H1 (cell line): Measurements from ENCODE around the gene SIK2. TPM values are rescaled to one million over a fixed set of nuclear protein-coding genes. Genes with fewer than 3 reads are reported as not detected.

ENCODE experiments used
- CTCF ChIA-PET: fragments of 300-600 bp; sonication (Branson Sonifier 250); formaldehyde crosslinking; loops from one replicate; lab custom pipeline; 2021; ENCODE audit not compliant: partially characterized antibody; lab: Charles Lee
- POLR2A ChIA-PET: fragments of 300-600 bp; sonication (Branson Sonifier 250); formaldehyde crosslinking; loops from one replicate; lab custom pipeline; 2021; ENCODE audit warnings: inconsistent platforms; ENCODE audit not compliant: partially characterized antibody; lab: Charles Lee
- DNase-seq, 2 experiments: peaks; one replicate each; pipeline versions ENCODE4 v3.0.0 to v3.0.0-alpha.2; 2010 to 2022; ENCODE audit warnings: low spot score in 2 of 2, low read depth in 1 of 2, mixed read lengths in 1 of 2
- FAIRE-seq: peaks from 2 replicates; lab custom pipeline; 2011; peaks lifted over from hg19 to GRCh38; lab: Jason Lieb, UNC
- H2AFZ ChIP-seq: 2 replicates; pipeline ENCODE4 v1.8.1; 2012; ENCODE audit warnings: low read length, inconsistent platforms
- H2AK5ac ChIP-seq: 2 replicates; pipeline ENCODE4 v1.6.1; 2013; ENCODE audit warnings: low read depth, low read length
- H2BK120ac ChIP-seq: replicated peaks from 2 replicates; pipeline ENCODE3; 2013; ENCODE audit warnings: low read depth, low read length, inconsistent platforms
- H2BK12ac ChIP-seq: 2 replicates; pipeline ENCODE4 v1.6.1; 2013; ENCODE audit warnings: low read depth, low read length
- H2BK15ac ChIP-seq: 2 replicates; pipeline ENCODE4 v1.6.1; 2013; ENCODE audit warnings: low read length
- H2BK20ac ChIP-seq: 2 replicates; pipeline ENCODE4 v1.6.1; 2013; ENCODE audit warnings: low read length
- H2BK5ac ChIP-seq: 2 replicates; pipeline ENCODE4 v1.6.1; 2013; ENCODE audit warnings: low read depth, low read length
- H3K14ac ChIP-seq: 2 replicates; pipeline ENCODE4 v1.6.1; 2013; ENCODE audit warnings: inconsistent platforms; ENCODE audit not compliant: insufficient read length
- H3K18ac ChIP-seq: 2 replicates; pipeline ENCODE4 v1.6.1; 2013; ENCODE audit warnings: low read length; ENCODE audit errors: extremely low read depth
- H3K23ac ChIP-seq: 2 replicates; pipeline ENCODE4 v1.6.1; 2013; ENCODE audit warnings: inconsistent platforms; ENCODE audit not compliant: insufficient read length
- H3K23me2 ChIP-seq: 2 replicates; pipeline ENCODE4 v1.6.1; 2013; ENCODE audit warnings: low read depth, low read length
- H3K27ac ChIP-seq: 2 replicates; pipeline ENCODE4 v1.6.1; 2011; ENCODE audit warnings: low read depth, low read length, inconsistent platforms
- H3K27me3 ChIP-seq, 4 experiments: replicated peaks in 1 of 4; 1 replicate in 1 of 4; 2 replicates in 3 of 4; pipeline versions ENCODE4 v1.6.1 to v1.8.1; 2011 to 2013; ENCODE audit warnings: low read length in 3 of 4, mild to moderate bottlenecking in 3 of 4, inconsistent platforms in 2 of 4, mixed read lengths in 2 of 4, moderate library complexity in 1 of 4; ENCODE audit not compliant: control insufficient read depth in 3 of 4, insufficient read depth in 3 of 4; ENCODE audit errors: extremely low read depth in 1 of 4
- H3K36me3 ChIP-seq, 4 experiments: 2 replicates each; pipeline versions ENCODE4 v1.6.1 to v1.8.1; 2011 to 2013; ENCODE audit warnings: mild to moderate bottlenecking in 4 of 4, low read length in 3 of 4, moderate library complexity in 2 of 4, control low read depth in 1 of 4, inconsistent platforms in 1 of 4; ENCODE audit not compliant: insufficient read depth in 4 of 4, control insufficient read depth in 2 of 4
- H3K4ac ChIP-seq: replicated peaks from 2 replicates; pipeline ENCODE3; 2013; ENCODE audit warnings: low read length, low read depth, mixed read lengths, inconsistent platforms; ENCODE audit not compliant: insufficient read length
- H3K4me1 ChIP-seq, 4 experiments: replicated peaks in 1 of 4; 1 replicate in 1 of 4; 2 replicates in 3 of 4; pipeline versions ENCODE4 v1.6.1 to v1.8.1; 2011 to 2013; ENCODE audit warnings: low read length in 3 of 4, inconsistent platforms in 2 of 4, mixed read lengths in 1 of 4; ENCODE audit not compliant: insufficient read depth in 4 of 4, control insufficient read depth in 3 of 4
- H3K4me2 ChIP-seq, 2 experiments: 2 replicates each; pipeline versions ENCODE4 v1.6.1 to v1.8.1; 2011 to 2013; ENCODE audit warnings: low read depth in 2 of 2, low read length in 2 of 2, control low read depth in 1 of 2, inconsistent platforms in 1 of 2, mild to moderate bottlenecking in 1 of 2; ENCODE audit not compliant: insufficient read depth in 1 of 2
- H3K4me3 ChIP-seq, 4 experiments: fragments of 200-600, 300-600 bp in 1 of 4; sonication (generic), shearing (Covaris generic), sonication (Bioruptor Twin) in 1 of 4; 2 replicates each; pipeline versions ENCODE4 v1.5.1 to v1.8.1; 2011 to 2016; ENCODE audit warnings: low read length in 4 of 4, low read depth in 3 of 4, control low read depth in 2 of 4, inconsistent platforms in 2 of 4, mild to moderate bottlenecking in 2 of 4, mixed read lengths in 1 of 4, moderate library complexity in 1 of 4; ENCODE audit not compliant: insufficient read depth in 2 of 4; ENCODE audit errors: extremely low read depth in 1 of 4
- H3K56ac ChIP-seq: replicated peaks from 2 replicates; pipeline ENCODE3; 2013; ENCODE audit warnings: low read depth, mild to moderate bottlenecking, mixed read lengths, low read length, inconsistent platforms; ENCODE audit not compliant: insufficient read length
- H3K79me1 ChIP-seq: 2 replicates; pipeline ENCODE4 v1.6.1; 2013; ENCODE audit warnings: low read depth, low read length, control low read depth
- H3K79me2 ChIP-seq, 2 experiments: 2 replicates each; pipeline versions ENCODE4 v1.6.1 to v1.8.1; 2012 to 2013; ENCODE audit warnings: low read length in 2 of 2, mild to moderate bottlenecking in 2 of 2, inconsistent platforms in 1 of 2; ENCODE audit not compliant: insufficient read depth in 2 of 2, control insufficient read depth in 1 of 2
- H3K9ac ChIP-seq, 4 experiments: replicated peaks in 1 of 4; 1 replicate in 1 of 4; 2 replicates in 3 of 4; pipeline versions ENCODE4 v1.6.1 to v1.8.1; 2011 to 2013; ENCODE audit warnings: low read depth in 3 of 4, low read length in 3 of 4, control low read depth in 2 of 4, mild to moderate bottlenecking in 2 of 4, moderate library complexity in 2 of 4, inconsistent platforms in 1 of 4; ENCODE audit errors: extremely low read depth in 1 of 4
- H3K9me3 ChIP-seq, 2 experiments: 2 replicates each; pipeline versions ENCODE4 v1.6.1 to v1.8.1; 2012 to 2013; ENCODE audit warnings: mild to moderate bottlenecking in 2 of 2, moderate library complexity in 2 of 2, control low read depth in 1 of 2, inconsistent platforms in 1 of 2, low read depth in 1 of 2, low read length in 1 of 2, mixed read lengths in 1 of 2; ENCODE audit not compliant: insufficient read depth in 2 of 2
- H4K20me1 ChIP-seq, 2 experiments: replicated peaks in 1 of 2; 2 replicates each; pipeline versions ENCODE3 to v1.8.1; 2011 to 2013; ENCODE audit warnings: inconsistent platforms in 2 of 2, low read length in 2 of 2, mild to moderate bottlenecking in 1 of 2; ENCODE audit not compliant: insufficient read depth in 2 of 2, control insufficient read depth in 1 of 2
- H4K5ac ChIP-seq: 2 replicates; pipeline ENCODE4 v1.6.1; 2013; ENCODE audit warnings: low read length, low read depth, mixed read lengths, inconsistent platforms; ENCODE audit not compliant: insufficient read length
- H4K8ac ChIP-seq: 2 replicates; pipeline ENCODE4 v1.8.0; 2013; ENCODE audit warnings: mild to moderate bottlenecking, moderate library complexity, low read length, inconsistent platforms; ENCODE audit not compliant: insufficient read depth; ENCODE audit errors: extremely low read depth
- H4K91ac ChIP-seq: replicated peaks from 2 replicates; pipeline ENCODE3; 2013; ENCODE audit warnings: low read length, mixed read lengths, inconsistent platforms; ENCODE audit not compliant: insufficient read length
- CEBPB ChIP-seq: IDR thresholded peaks from 2 replicates; pipeline ENCODE4 v1.6.1; 2012; ENCODE audit warnings: low read depth, low read length
- FOSL1 ChIP-seq: IDR thresholded peaks from 2 replicates; pipeline ENCODE4 v1.6.1; 2011; ENCODE audit warnings: mild to moderate bottlenecking, low read depth, low read length, moderate library complexity; ENCODE audit not compliant: insufficient read depth
- GTF2F1 ChIP-seq: IDR thresholded peaks from 2 replicates; pipeline ENCODE4 v1.6.1; 2012; ENCODE audit warnings: low read depth, low read length, improper control_type of control experiment, borderline replicate concordance
- KDM1A ChIP-seq: fragments of 200-600, 300-600 bp; sonication (generic); IDR thresholded peaks from 2 replicates; pipeline ENCODE4 v1.7.1; 2016; ENCODE audit warnings: mild to moderate bottlenecking, low read length, borderline replicate concordance
- KDM4A ChIP-seq: IDR thresholded peaks from one replicate; pipeline ENCODE4 v1.7.1; 2012; ENCODE audit warnings: low read depth, mild to moderate bottlenecking, moderate library complexity, low read length, inconsistent platforms; ENCODE audit not compliant: severe bottlenecking
- POLR2A ChIP-seq, 2 experiments: IDR thresholded peaks; 1 replicate in 1 of 2; 2 replicates in 1 of 2; pipeline ENCODE4 v1.6.1; 2011; ENCODE audit warnings: low read depth in 2 of 2, low read length in 2 of 2, mild to moderate bottlenecking in 2 of 2; ENCODE audit errors: control extremely low read depth in 1 of 2
- POLR2AphosphoS5 ChIP-seq: IDR thresholded peaks from 2 replicates; pipeline ENCODE4 v1.6.1; 2011; ENCODE audit warnings: low read depth, low read length
- RNF2 ChIP-seq: fragments of 200-900, 300-1000 bp; sonication (generic); IDR thresholded peaks from 2 replicates; pipeline ENCODE4 v1.7.1; 2016; ENCODE audit warnings: borderline replicate concordance, low read depth, mild to moderate bottlenecking, antibody characterized with exemption, low read length; ENCODE audit not compliant: poor library complexity, severe bottlenecking; ENCODE audit errors: missing control alignments
- SP1 ChIP-seq: IDR thresholded peaks from 2 replicates; pipeline ENCODE4 v1.6.1; 2011; ENCODE audit warnings: low read depth, low read length
- WGBS, 2 experiments: shearing (Covaris generic) in 1 of 2; methylation state at CpG; one replicate each; pipeline versions ENCODE4 v1.1.6 to v1.1.7; 2013 to 2015; ENCODE audit warnings: low lambda C conversion rate in 2 of 2, mixed read lengths in 2 of 2, inconsistent platforms in 1 of 2, low coverage in 1 of 2, missing lambda C conversion rate in 1 of 2; ENCODE audit not compliant: insufficient replicate concordance in 2 of 2, insufficient coverage in 1 of 2, insufficient read length in 1 of 2; ENCODE audit errors: extremely low coverage in 1 of 2, missing lambda C conversion rate in 1 of 2; 5-methylcytosine and 5-hydroxymethylcytosine counted together
- polyA plus RNA-seq, 7 experiments: library from polyadenylated mRNA; depleted of rRNA in 3 of 7; stranded (reverse) in 5 of 7; unstranded in 2 of 7; fragments of >200 nt in 5 of 7; fragments of 200-250 nt in 2 of 7; gene quantifications; 1 replicate in 5 of 7; 2 replicates in 1 of 7; 4 replicates in 1 of 7; pipeline versions ENCODE4 v1.2.1 to v1.2.3, GENCODE V29; 2011 to 2013; ENCODE audit warnings: missing spikeins in 2 of 7, mixed read lengths in 2 of 7
- total RNA-seq: library from RNA; stranded (reverse); fragmentation: NEBNext Ultra II Directional; extraction: Animal tissue kit (Norgen Biotek cat#: 25700); gene quantifications from 2 replicates; pipeline ENCODE4 v1.2.1, GENCODE V29; 2021

The SIK2 gene
- total and polyA plus RNA-seq, 2 of the 8 experiments (the other 6 are each of a cell fraction or from before 2014, with no cell fraction given), result 8.8 to 11.2 TPM

- Histone ChIP-seq H3K79me1 (no peaks in the 10 kb centered on the region), H2BK20ac (no peak overlapping the region), H4K91ac (no peak overlapping the region), H3K23ac (no peak overlapping the region), H3K18ac (no peak overlapping the region), H2AFZ (no peak overlapping the region), H2BK5ac (no peak overlapping the region), H3K27me3 (peaks cover 0 to 1% (median 0%) of the 10 kb centered on the region in 4 experiments; a peak in 1 of 7 replicates), H3K4ac (no peak overlapping the region), H4K5ac (no peak overlapping the region), H3K56ac (no peak overlapping the region), H3K36me3 (no peaks in the 10 kb centered on the region; a peak in 2 of 8 replicates), H2AK5ac (no peak overlapping the region), H2BK15ac (no peak overlapping the region), H4K8ac (no peak overlapping the region), H2BK120ac (no peak overlapping the region), H3K79me2 (peaks cover 0 to 6% of the 10 kb centered on the region in 2 experiments; a peak in 1 of 4 replicates), H3K9ac (no peak overlapping the region), H3K4me1 (no peaks in the 10 kb centered on the region), H3K23me2 (no peaks in the 10 kb centered on the region), H4K20me1 (no peaks in the 10 kb centered on the region), H3K9me3 (no peaks in the 10 kb centered on the region), H3K4me3 (no peak overlapping the region), H2BK12ac (no peak overlapping the region), H3K27ac (no peak overlapping the region), H3K14ac (no peak overlapping the region), H3K4me2 (no peak overlapping the region)
- DNase-seq, result no peak
- POLR2A ChIA-PET, result no interaction called here
- TF ChIP-seq GTF2F1 (no peak), SP1 (no peak), KDM4A (no peak), POLR2AphosphoS5 (no peak), FOSL1 (no peak), RNF2 (no peak), CEBPB (no peak), KDM1A (no peak), POLR2A (IDR thresholded peaks at IDR 0.05; ENCODE audit: control extremely low read depth in 1 of 2, low read depth in 2 of 2, low read length in 2 of 2) (no peak)
- FAIRE-seq, result no peak
- WGBS, 2 experiments, result 81% methylated on average over 1 of the region's 1 CpG; no CpG with 5 or more reads in 1 of the 2 experiments
- CTCF ChIA-PET, result interaction anchor here (1.1 to 2.4 kb wide), 4 partner anchors 8 to 240 kb away, joined by 3 to 12 read pairs (median 4); no protein-coding TSS in a partner anchor
Measured at GRCh38 chr11:111612224-111612623, 10.0 kb downstream of the SIK2 start.
